GM12892 (cell line): ENCODE results near the gene EXOC4.

Experiments
- POLR2A ChIP-seq: IDR thresholded peaks from 2 replicates; pipeline ENCODE4 v1.6.1; 2011; ENCODE audit warnings: low read depth, low read length, control low read depth
- POLR2AphosphoS5 ChIP-seq: IDR thresholded peaks from 2 replicates; pipeline ENCODE4 v1.6.1; 2011; ENCODE audit warnings: low read depth, low read length, control low read depth

DNA sequence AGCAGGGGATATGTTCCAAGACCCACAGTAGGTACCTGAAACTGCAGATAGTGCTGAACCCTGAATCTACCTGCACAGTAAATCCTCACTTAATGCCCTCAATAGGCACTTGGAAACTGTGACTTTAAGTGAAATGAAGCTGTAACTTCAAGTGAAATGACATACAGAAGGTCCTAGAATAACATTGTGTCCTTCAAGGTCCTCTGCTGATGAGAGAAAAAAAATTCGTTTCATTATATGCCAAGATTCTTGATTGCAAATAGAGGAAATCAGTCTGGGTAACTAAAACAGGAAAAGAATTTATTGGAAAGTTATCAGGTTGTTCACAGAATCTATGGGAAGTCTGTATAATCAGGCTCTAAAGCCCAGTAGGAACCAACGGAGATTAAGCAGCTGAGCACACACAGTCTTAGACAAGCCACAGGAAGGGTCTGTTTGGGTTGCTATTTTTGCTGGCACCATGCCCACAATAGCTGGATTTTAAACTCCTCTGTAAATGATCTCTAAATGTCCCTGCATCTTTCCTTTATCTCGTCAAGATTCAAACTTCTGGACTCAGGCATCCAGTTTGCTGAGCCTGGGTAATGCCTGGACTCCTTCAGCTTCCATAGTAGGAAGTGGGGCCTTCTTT, 57.5 kb downstream of the EXOC4 start:
- no peak for TF ChIP-seq POLR2AphosphoS5
- TF ChIP-seq POLR2A, result no peak
